ENCODE data around the gene CPEB1. TPM values are rescaled to one million over a fixed set of nuclear protein-coding genes. Genes with fewer than 3 reads are reported as not detected.

The CPEB1 gene
- total RNA-seq, 1 donor from 2014 or later: 2.5 TPM

- H3K4me1 ChIP-seq: no peaks in the 10 kb centered on the region
- peak; percentile 91 for DNase-seq
- ATAC-seq: peak; percentile 95
- peak overlapping the region; percentile 54 for H3K4me3 ChIP-seq
- intact Hi-C loops (cut with DNase I): no loop called here
- H3K27ac ChIP-seq: peak overlapping the region; percentile 78
- TF ChIP-seq CTCF (IDR thresholded peaks at IDR 0.05): peak; percentile 12
- H3K36me3 ChIP-seq: no peaks in the 10 kb centered on the region
- H3K9me3 ChIP-seq: no peaks in the 10 kb centered on the region
- peaks cover 27% of the 10 kb centered on the region for H3K27me3 ChIP-seq
These were observed 33.3 kb upstream of the CPEB1 start for GRCh38 chr15:82680200-82681102.

- Histone ChIP-seq H3K36me3 (no peaks in the 10 kb centered on the region), H3K4me1 (no peaks in the 10 kb centered on the region), H3K4me3 (peak overlapping the region; percentile 54), H3K27me3 (peaks cover 27% of the 10 kb centered on the region), H3K27ac (no peak overlapping the region), H3K9me3 (no peaks in the 10 kb centered on the region)
- DNase-seq: no peak
- no peak for TF ChIP-seq CTCF (IDR thresholded peaks at IDR 0.05)
- ATAC-seq: no peak
- intact Hi-C loops (cut with DNase I): no loop called here
These were observed 32.5 kb upstream of the CPEB1 start for GRCh38 chr15:82679626-82680199.

GRCh38 chr15:82677720-82678323 is 30.7 kb upstream of the CPEB1 start:
- Histone ChIP-seq H3K9me3 (no peaks in the 10 kb centered on the region), H3K4me1 (no peaks in the 10 kb centered on the region), H3K36me3 (no peaks in the 10 kb centered on the region), H3K27ac (no peak overlapping the region), H3K4me3 (no peak overlapping the region), H3K27me3 (peaks cover 19% of the 10 kb centered on the region)
- intact Hi-C loops (cut with DNase I): no loop called here
- no peak for TF ChIP-seq CTCF (IDR thresholded peaks at IDR 0.05)
- ATAC-seq: no peak
- DNase-seq: peak; percentile 22

GRCh38 chr15:82674873-82675272 is 27.7 kb upstream of the CPEB1 start:
- H3K36me3 ChIP-seq: no peaks in the 10 kb centered on the region
- peaks cover under 1% of the 10 kb centered on the region for H3K27me3 ChIP-seq
- H3K4me3 ChIP-seq: no peak overlapping the region
- ATAC-seq (no peak), DNase-seq (no peak)
- intact Hi-C loops (cut with DNase I): no loop called here
- no peaks in the 10 kb centered on the region for H3K9me3 ChIP-seq
- H3K4me1 ChIP-seq: no peaks in the 10 kb centered on the region
- TF ChIP-seq CTCF (IDR thresholded peaks at IDR 0.05): no peak
- H3K27ac ChIP-seq: no peak overlapping the region

- Histone ChIP-seq H3K27me3 (no peaks in the 10 kb centered on the region), H3K4me1 (no peaks in the 10 kb centered on the region), H3K36me3 (no peaks in the 10 kb centered on the region), H3K27ac (no peak overlapping the region), H3K9me3 (no peaks in the 10 kb centered on the region), H3K4me3 (no peak overlapping the region)
- no peak for TF ChIP-seq CTCF (IDR thresholded peaks at IDR 0.05)
- DNase-seq: peak; percentile 4
- no peak for ATAC-seq
- intact Hi-C loops (cut with DNase I): no loop called here
These were observed 23.5 kb upstream of the CPEB1 start for GRCh38 chr15:82670699-82671098.

Measured in upper lobe of right lung (tissue), 1 donor.